Measurements from ENCODE around the gene NDUFA13.

GRCh38 chr19:19559931-19560330 is 43.9 kb downstream of the NDUFA13 start:
- no peak for TF ChIP-seq CTCF (IDR thresholded peaks at IDR 0.05; ENCODE audit: poor library complexity)
- no peak for TF ChIP-seq EZH2 (IDR thresholded peaks at IDR 0.05; ENCODE audit: borderline replicate concordance)

Measured in hepatocyte (in vitro differentiated cells).